BJ (cell line): ENCODE measurements around the gene SHANK2. TPM values are rescaled to one million over a fixed set of nuclear protein-coding genes. Genes with fewer than 3 reads are reported as not detected.

Source experiments
- CTCF ChIA-PET: fragments of 350-600 bp; formaldehyde crosslinking; extraction: SDS; loops from one replicate; lab custom pipeline; 2021; ENCODE audit warnings: antibody characterized with exemption, inconsistent platforms; lab: Yijun Ruan, JAX
- POLR2A ChIA-PET: fragments of 300-600 bp; sonication (Branson Sonifier 250); formaldehyde crosslinking; extraction: SDS; loops from one replicate; lab custom pipeline; 2021; ENCODE audit warnings: antibody characterized with exemption; lab: Charles Lee
- DNase-seq: peaks from one replicate; pipeline ENCODE4 v3.0.0-alpha.2; 2011; ENCODE audit warnings: low read depth
- H3K27me3 ChIP-seq: 2 replicates; pipeline ENCODE4 v1.6.0; 2011; ENCODE audit warnings: low read length; ENCODE audit not compliant: control insufficient read depth, insufficient read depth
- H3K36me3 ChIP-seq: 2 replicates; pipeline ENCODE4 v1.5.1; 2011; ENCODE audit warnings: low read length; ENCODE audit not compliant: control insufficient read depth, insufficient read depth
- H3K4me3 ChIP-seq: 2 replicates; pipeline ENCODE4 v1.5.1; 2011; ENCODE audit warnings: low read depth, mild to moderate bottlenecking, control low read depth, low read length
- CTCF ChIP-seq: IDR thresholded peaks from 2 replicates; pipeline ENCODE4 v1.5.1; 2011; ENCODE audit warnings: low read depth, mild to moderate bottlenecking, control low read depth, inconsistent platforms, low read length, moderate library complexity; ENCODE audit not compliant: insufficient read depth
- polyA plus RNA-seq: library from polyadenylated mRNA; depleted of rRNA; stranded (reverse); fragments of >200 nt; gene quantifications from 2 replicates; pipeline ENCODE4 v1.2.3, GENCODE V29; 2011

SHANK2 gene
- polyA plus RNA-seq, 1 experiment = 0.37 TPM

- TF ChIP-seq CTCF = no peak
- DNase-seq = no peak
- POLR2A ChIA-PET = no interaction called here
- no peaks in the 10 kb centered on the region for H3K36me3 ChIP-seq
- H3K27me3 ChIP-seq = peaks cover 3% of the 10 kb centered on the region
- no peak overlapping the region for H3K4me3 ChIP-seq
- CTCF ChIA-PET = no interaction called here
Observed at GRCh38 chr11:71210861-71211260, 41.5 kb downstream of the SHANK2 start.

DNA sequence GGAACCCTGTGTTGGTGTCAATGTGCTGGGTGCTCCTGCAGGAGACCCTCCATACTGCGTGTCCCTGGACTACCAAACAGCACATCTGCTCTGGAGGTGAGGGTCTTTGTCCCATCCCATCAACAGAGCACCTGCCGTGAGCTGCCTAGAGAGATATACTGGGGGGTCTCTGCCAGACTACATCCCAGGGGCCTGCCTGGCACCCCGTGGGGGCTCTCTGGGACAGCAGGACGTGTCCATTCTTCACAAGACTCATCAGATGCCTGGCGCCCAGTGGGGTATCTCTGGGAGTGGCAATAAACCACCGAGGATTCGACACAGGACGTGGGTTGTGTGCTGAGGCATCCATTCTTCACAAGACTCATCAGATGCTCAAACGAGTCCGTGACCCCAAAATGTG, 42.7 kb downstream of the SHANK2 start:
- no peak for DNase-seq
- no peak overlapping the region for H3K4me3 ChIP-seq
- TF ChIP-seq CTCF = no peak
- H3K27me3 ChIP-seq = peaks cover 4% of the 10 kb centered on the region
- ChIA-PET CTCF (interaction anchor here (1.1 kb wide), 1 partner anchor 46 kb away, joined by 4 read pairs; no protein-coding TSS in a partner anchor), POLR2A (no interaction called here)
- no peaks in the 10 kb centered on the region for H3K36me3 ChIP-seq

DNA sequence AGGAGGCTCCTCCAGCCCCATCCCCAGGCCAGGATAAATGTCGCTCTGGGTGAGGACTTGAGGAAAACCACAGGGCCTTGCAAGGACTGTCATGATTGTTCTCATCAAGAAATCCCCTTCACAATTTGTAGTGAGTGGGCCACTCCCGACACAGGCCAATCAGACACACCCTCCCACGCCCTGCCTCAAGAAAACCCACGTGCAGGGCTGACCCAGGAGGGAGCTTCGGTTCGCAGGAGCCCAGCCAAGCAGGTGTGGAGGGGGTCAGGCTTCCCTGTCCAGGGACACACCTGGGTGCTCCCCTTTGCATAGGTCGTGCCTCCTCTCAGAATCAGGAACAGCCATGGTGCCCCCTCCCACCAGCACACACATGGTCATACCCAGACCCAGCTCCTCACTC, 43.2 kb downstream of the SHANK2 start:
- Histone ChIP-seq H3K4me3 (no peak overlapping the region), H3K27me3 (peaks cover 4% of the 10 kb centered on the region), H3K36me3 (no peaks in the 10 kb centered on the region)
- ChIA-PET CTCF (interaction anchor here (1.1 kb wide), 1 partner anchor 45 kb away, joined by 4 read pairs; no protein-coding TSS in a partner anchor), POLR2A (no interaction called here)
- DNase-seq = no peak
- no peak for TF ChIP-seq CTCF

DNA sequence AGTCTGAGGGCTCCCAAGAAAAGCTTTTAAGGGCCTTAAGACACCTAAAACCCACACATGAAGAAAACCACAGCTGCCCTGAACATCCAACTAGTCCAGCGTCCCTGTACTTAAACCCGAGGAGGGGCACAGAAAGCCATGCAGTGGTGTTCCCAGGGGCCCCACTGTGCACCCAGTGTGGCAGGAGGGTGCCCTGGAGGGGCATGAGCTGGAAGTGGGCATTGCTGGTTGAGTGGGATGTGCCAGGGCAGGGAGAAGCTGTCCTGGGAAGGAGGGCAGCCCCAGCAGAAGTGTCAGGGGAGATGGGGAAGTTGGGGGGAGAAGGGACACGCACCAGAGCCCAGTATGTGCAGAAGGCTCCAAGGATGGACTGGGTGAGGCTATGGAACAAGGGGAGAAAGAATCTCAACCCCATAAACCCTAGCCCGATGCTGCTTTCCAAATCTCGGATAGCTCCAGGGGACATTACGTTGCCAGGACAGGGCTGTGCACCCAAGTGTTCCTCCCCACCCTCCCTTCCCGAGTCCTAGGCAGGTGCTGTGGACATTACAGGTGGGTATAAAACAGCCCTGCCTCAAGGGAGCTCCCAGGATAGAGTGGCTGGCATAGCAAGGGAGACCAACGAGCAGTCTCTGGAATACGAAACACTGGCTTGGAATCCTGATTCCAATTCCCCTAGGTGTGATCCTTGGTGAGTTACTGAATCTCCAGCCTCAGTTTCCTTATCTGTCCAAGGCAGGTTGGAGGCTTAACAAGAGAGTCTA, 44.2 kb downstream of the SHANK2 start:
- DNase-seq = no peak
- H3K27me3 ChIP-seq = peaks cover 4% of the 10 kb centered on the region
- CTCF ChIA-PET = interaction anchor here (0.9 kb wide), 1 partner anchor 17 kb away, joined by 3 read pairs; no protein-coding TSS in a partner anchor
- POLR2A ChIA-PET = interaction anchor here (0.6 kb wide), 1 partner anchor 8 kb away, joined by 3 read pairs; no protein-coding TSS in a partner anchor
- no peaks in the 10 kb centered on the region for H3K36me3 ChIP-seq
- TF ChIP-seq CTCF = no peak
- H3K4me3 ChIP-seq = no peak overlapping the region

DNA sequence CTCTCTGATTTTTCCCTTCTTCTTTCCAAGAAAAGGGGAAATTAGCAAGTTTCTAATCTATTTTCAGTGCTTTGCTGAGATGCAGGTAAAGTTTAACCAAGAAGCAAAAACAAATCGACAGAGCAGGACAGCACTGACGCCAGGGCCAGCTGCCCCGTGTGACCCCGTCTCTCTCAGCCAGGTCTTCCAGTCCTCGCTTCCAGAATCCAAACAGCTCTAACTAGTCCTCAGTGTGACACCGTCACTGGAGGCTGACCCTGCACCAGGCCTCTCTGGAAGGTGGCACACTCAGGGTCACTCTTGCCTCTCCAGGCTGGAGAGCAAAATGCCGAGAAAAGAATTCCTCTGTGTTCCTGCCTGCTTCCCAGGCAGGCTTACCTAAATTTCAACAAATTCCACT, 44.8 kb downstream of the SHANK2 start:
- no peak for DNase-seq
- POLR2A ChIA-PET = interaction anchor here (0.6 kb wide), 1 partner anchor 8 kb away, joined by 3 read pairs; no protein-coding TSS in a partner anchor
- TF ChIP-seq CTCF = no peak
- no peak overlapping the region for H3K4me3 ChIP-seq
- H3K27me3 ChIP-seq = peaks cover 4% of the 10 kb centered on the region
- no peaks in the 10 kb centered on the region for H3K36me3 ChIP-seq
- CTCF ChIA-PET = no interaction called here
